ENCODE measurements around the gene ZNF580. TPM values are rescaled to one million over a fixed set of nuclear protein-coding genes. Genes with fewer than 3 reads are reported as not detected.

The ZNF580 gene
- total RNA-seq, 1 experiment from 2014 or later: 15.2 TPM

DNA sequence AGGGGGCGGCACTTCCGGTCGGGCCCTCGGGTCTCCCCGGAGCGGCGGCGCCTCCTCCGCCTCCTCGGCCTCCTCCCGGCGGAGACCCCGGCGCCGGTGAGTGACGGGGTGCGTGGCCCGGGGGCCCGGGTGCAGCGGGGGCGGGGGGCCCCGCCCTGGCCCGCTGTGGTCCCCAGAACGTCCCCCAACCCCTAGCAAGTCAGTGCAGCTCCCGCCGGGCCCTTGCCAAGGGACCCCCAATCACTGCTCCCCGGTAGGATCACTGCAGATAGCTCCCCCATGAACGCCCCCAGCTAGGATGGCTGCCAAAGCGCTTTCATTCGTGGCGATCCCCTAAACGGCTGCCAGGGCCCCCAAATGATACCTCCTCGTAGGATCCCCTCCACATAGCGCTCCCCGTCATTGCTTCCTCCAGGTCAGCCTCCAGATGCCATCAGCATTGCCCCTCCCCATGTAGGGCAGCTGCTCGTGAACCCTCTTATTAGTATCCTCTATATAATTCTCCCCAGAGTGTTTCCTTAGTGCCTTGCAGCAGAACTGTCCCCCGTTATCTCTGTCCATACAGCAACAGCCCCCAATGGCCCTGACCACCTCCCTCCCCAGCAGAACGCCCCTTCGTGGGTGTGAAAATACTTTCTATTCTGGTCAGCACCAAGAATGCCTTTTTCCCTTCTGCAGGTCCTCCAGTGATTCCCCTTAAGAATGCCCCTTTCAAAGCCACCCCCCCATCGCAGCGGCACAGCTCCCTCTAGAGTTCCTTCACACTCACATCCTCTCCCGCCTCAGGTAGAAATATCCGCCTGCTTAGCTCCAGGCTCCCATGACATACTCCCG is 34.9 kb upstream of the ZNF580 start, which contains the start of gene ZNF865:
Gene ZNF865, plus strand, starts transcription at position 11 of the 834 bp plus-strand sequence. CDS start 7,972 bp downstream, outside the sequence.
- intact Hi-C loops (cut with micrococcal nuclease): loop anchor here (1.0 kb wide), 2 partner anchors 18 to 89 kb away; partner anchors contain the start of gene ZNF784
- Histone ChIP-seq H3K79me2 (ENCODE audit: low read length) (peaks cover 27% of the 10 kb centered on the region), H3K27ac (ENCODE audit: low read length) (peak within 1 kb of the TSS; percentile 71), H2AFZ (ENCODE audit: low read length) (peak within 1 kb of the TSS; percentile 68), H3K4me2 (ENCODE audit: low read length) (peak within 1 kb of the TSS; percentile 87), H3F3A (ENCODE audit: low read length, unreplicated experiment) (peaks cover 6% of the 10 kb centered on the region), H3K4me3 (ENCODE audit: low read length) (peak within 1 kb of the TSS; percentile 82), H3K4me1 (ENCODE audit: insufficient read depth, low read length) (peaks cover 19% of the 10 kb centered on the region), H3K9me3 (ENCODE audit: low read length) (no peaks in the 10 kb centered on the region), H3K9me2 (replicated peaks; ENCODE audit: low read length) (no peaks in the 10 kb centered on the region), H3K36me3 (ENCODE audit: low read depth, low read length) (no peaks in the 10 kb centered on the region), H3K27me3 (ENCODE audit: low read length) (no peaks in the 10 kb centered on the region), H3K9ac (ENCODE audit: low read length) (peak within 1 kb of the TSS; percentile 93), H4K20me1 (ENCODE audit: low read length) (no peaks in the 10 kb centered on the region)
- ATAC-seq (peak; percentile 59), DNase-seq (peak; percentile 92)
- ChIA-PET CTCF (interaction anchor here (0.5 to 2.8 kb wide), 13 partner anchors 17 to 459 kb away, joined by 3 to 12 read pairs (median 4); partner anchors contain the start of genes ISOC2 and ZNF784), POLR2A (ENCODE audit: unreplicated experiment) (interaction anchor here (0.5 to 0.9 kb wide), 3 partner anchors 23 to 266 kb away, joined by 3 to 15 read pairs (median 5); partner anchors contain the start of gene KMT5C)
- TF ChIP-seq EZH2 (IDR thresholded peaks at IDR 0.05; ENCODE audit: low read length, unreplicated experiment): no peak
- TF ChIP-seq, protein P1, sequence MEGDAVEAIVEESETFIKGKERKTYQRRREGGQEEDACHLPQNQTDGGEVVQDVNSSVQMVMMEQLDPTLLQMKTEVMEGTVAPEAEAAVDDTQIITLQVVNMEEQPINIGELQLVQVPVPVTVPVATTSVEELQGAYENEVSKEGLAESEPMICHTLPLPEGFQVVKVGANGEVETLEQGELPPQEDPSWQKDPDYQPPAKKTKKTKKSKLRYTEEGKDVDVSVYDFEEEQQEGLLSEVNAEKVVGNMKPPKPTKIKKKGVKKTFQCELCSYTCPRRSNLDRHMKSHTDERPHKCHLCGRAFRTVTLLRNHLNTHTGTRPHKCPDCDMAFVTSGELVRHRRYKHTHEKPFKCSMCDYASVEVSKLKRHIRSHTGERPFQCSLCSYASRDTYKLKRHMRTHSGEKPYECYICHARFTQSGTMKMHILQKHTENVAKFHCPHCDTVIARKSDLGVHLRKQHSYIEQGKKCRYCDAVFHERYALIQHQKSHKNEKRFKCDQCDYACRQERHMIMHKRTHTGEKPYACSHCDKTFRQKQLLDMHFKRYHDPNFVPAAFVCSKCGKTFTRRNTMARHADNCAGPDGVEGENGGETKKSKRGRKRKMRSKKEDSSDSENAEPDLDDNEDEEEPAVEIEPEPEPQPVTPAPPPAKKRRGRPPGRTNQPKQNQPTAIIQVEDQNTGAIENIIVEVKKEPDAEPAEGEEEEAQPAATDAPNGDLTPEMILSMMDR (conservative IDR thresholded peaks at IDR 0.05; ENCODE audit: low read depth, low read length): peak; percentile 97
- BruUV-seq (replicated peaks): no TSS peak

DNA sequence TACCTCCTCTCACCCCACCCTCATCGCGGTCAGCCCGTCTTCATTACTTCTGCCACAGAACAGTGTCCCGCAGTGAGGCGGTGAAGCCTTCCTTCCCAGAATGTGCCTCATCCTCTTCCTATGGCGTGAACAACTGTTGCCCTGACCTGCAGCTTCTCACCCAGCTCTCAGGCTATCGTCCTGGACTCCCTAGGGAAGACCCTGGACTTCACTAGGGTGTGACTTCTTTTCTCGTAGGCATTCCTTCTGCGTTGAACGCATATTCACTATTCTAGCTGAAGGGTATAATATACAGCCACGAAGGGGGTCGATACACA is 34.4 kb upstream of the ZNF580 start:
- no TSS peak for BruUV-seq (replicated peaks)
- no peak for ATAC-seq

More for the DNA sequence above, 34.4 kb upstream of the ZNF580 start:
- Histone ChIP-seq H3K9me3 (ENCODE audit: low read length) (no peaks in the 10 kb centered on the region), H3K27me3 (ENCODE audit: low read length) (no peaks in the 10 kb centered on the region), H3K36me3 (ENCODE audit: low read depth, low read length) (no peaks in the 10 kb centered on the region), H3K27ac (ENCODE audit: low read length) (no peak overlapping the region), H3F3A (ENCODE audit: low read length, unreplicated experiment) (peaks cover 6% of the 10 kb centered on the region), H3K9me2 (replicated peaks; ENCODE audit: low read length) (no peaks in the 10 kb centered on the region), H3K9ac (ENCODE audit: low read length) (peak overlapping the region; percentile 93), H2AFZ (ENCODE audit: low read length) (peak overlapping the region; percentile 36), H3K4me1 (ENCODE audit: insufficient read depth, low read length) (peaks cover 16% of the 10 kb centered on the region), H3K4me2 (ENCODE audit: low read length) (peak overlapping the region; percentile 87), H3K79me2 (ENCODE audit: low read length) (peaks cover 26% of the 10 kb centered on the region), H3K4me3 (ENCODE audit: low read length) (peak overlapping the region; percentile 82), H4K20me1 (ENCODE audit: low read length) (no peaks in the 10 kb centered on the region)
- intact Hi-C loops (cut with micrococcal nuclease): loop anchor here (1.0 kb wide), 1 partner anchor 89 kb away; no protein-coding TSS in a partner anchor
- DNase-seq: no peak
- POLR2A ChIA-PET (ENCODE audit: unreplicated experiment): interaction anchor here (0.5 to 0.9 kb wide), 3 partner anchors 23 to 267 kb away, joined by 3 to 15 read pairs (median 5); partner anchors contain the start of gene KMT5C
- TF ChIP-seq EZH2phosphoT487 (IDR thresholded peaks at IDR 0.05; ENCODE audit: borderline replicate concordance, low read length) (no peak), EZH2 (IDR thresholded peaks at IDR 0.05; ENCODE audit: low read length, unreplicated experiment) (no peak)
- TF ChIP-seq, protein P1 (conservative IDR thresholded peaks at IDR 0.05; ENCODE audit: low read depth, low read length): no peak
- CTCF ChIA-PET: interaction anchor here (0.5 to 2.8 kb wide), 11 partner anchors 18 to 460 kb away, joined by 3 to 12 read pairs (median 4); partner anchors contain the start of genes ISOC2 and ZNF784
